HEK293 (cell line): ENCODE measurements around the gene ATXN7.

ENCODE experiments used
- SALL2 ChIP-seq: fragments of 450-650 bp; formaldehyde crosslinking; IDR thresholded peaks from 2 replicates; pipeline ENCODE4 v1.5.0; 2017; ENCODE audit warnings: missing biosample characterization, mild to moderate bottlenecking, missing genetic modification characterization, borderline replicate concordance
- ZBTB1 ChIP-seq: fragments of 450-650 bp; formaldehyde crosslinking; IDR thresholded peaks from 2 replicates; pipeline ENCODE4 v1.5.1; 2016; ENCODE audit warnings: missing biosample characterization, missing genetic modification characterization
- ZBTB8A ChIP-seq: fragments of 450-650 bp; formaldehyde crosslinking; IDR thresholded peaks from 2 replicates; pipeline ENCODE4 v1.5.1; 2016; ENCODE audit warnings: missing biosample characterization, missing genetic modification characterization
- ZFP37 ChIP-seq: fragments of 450-650 bp; formaldehyde crosslinking; IDR thresholded peaks from 2 replicates; pipeline ENCODE4 v1.5.1; 2016; ENCODE audit warnings: missing biosample characterization, missing genetic modification characterization
- ZNF175 ChIP-seq: fragments of 450-650 bp; formaldehyde crosslinking; IDR thresholded peaks from 2 replicates; pipeline ENCODE4 v1.5.1; 2016; ENCODE audit warnings: missing biosample characterization, missing genetic modification characterization
- ZNF19 ChIP-seq: fragments of 450-650 bp; formaldehyde crosslinking; IDR thresholded peaks from 2 replicates; pipeline ENCODE4; 2016; ENCODE audit warnings: missing biosample characterization, missing genetic modification characterization, low read depth
- ZNF302 ChIP-seq: fragments of 450-650 bp; formaldehyde crosslinking; IDR thresholded peaks from 2 replicates; pipeline ENCODE4 v1.5.1; 2016; ENCODE audit warnings: missing biosample characterization, missing genetic modification characterization, low read depth
- ZNF843 ChIP-seq: fragments of 450-650 bp; formaldehyde crosslinking; IDR thresholded peaks from 2 replicates; pipeline ENCODE4 v1.5.1; 2016; ENCODE audit warnings: missing biosample characterization, missing genetic modification characterization
- ZSCAN23 ChIP-seq: fragments of 450-650 bp; formaldehyde crosslinking; IDR thresholded peaks from 2 replicates; pipeline ENCODE4 v1.5.1; 2016; ENCODE audit warnings: missing biosample characterization, missing genetic modification characterization
- TF ChIP-seq, protein P1 (sequence below): fragments of 450-650 bp; formaldehyde crosslinking; IDR thresholded peaks from 2 replicates; pipeline ENCODE4 v1.5.1; 2016; ENCODE audit warnings: missing biosample characterization, missing genetic modification characterization
- TF ChIP-seq, protein P2 (sequence below): fragments of 450-650 bp; formaldehyde crosslinking; IDR thresholded peaks from 2 replicates; pipeline ENCODE4 v1.5.1; 2016; ENCODE audit warnings: missing biosample characterization, missing genetic modification characterization, low read depth
- TF ChIP-seq, protein P3 (sequence below): fragments of 450-650 bp; formaldehyde crosslinking; IDR thresholded peaks from 2 replicates; pipeline ENCODE4 v1.5.1; 2016; ENCODE audit warnings: missing biosample characterization, missing genetic modification characterization

DNA sequence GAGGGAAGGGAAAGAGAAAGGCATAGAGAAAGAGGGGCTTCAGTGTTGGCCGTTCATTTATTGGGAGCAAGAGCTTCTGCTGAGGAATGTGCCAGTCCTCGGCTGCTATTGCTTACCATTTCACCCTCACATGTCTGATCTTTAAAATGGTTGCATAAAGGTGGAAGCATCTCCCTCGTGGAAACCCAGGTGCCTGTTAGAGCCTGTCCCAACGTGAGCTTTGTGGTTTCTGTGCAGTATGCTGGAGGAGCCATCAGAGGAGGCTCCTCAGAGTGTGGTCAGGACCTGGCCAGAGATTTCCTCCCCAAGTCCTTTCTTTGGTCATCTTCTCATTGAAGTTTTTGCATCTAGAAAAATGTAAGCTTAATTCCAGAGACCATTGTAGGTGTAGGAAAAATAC is 125.3 kb downstream of the ATXN7 start:
- TF ChIP-seq, protein P1, sequence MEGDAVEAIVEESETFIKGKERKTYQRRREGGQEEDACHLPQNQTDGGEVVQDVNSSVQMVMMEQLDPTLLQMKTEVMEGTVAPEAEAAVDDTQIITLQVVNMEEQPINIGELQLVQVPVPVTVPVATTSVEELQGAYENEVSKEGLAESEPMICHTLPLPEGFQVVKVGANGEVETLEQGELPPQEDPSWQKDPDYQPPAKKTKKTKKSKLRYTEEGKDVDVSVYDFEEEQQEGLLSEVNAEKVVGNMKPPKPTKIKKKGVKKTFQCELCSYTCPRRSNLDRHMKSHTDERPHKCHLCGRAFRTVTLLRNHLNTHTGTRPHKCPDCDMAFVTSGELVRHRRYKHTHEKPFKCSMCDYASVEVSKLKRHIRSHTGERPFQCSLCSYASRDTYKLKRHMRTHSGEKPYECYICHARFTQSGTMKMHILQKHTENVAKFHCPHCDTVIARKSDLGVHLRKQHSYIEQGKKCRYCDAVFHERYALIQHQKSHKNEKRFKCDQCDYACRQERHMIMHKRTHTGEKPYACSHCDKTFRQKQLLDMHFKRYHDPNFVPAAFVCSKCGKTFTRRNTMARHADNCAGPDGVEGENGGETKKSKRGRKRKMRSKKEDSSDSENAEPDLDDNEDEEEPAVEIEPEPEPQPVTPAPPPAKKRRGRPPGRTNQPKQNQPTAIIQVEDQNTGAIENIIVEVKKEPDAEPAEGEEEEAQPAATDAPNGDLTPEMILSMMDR (tag by site-specific recombination), result no peak
- TF ChIP-seq ZNF302 (tag by site-specific recombination) (no peak), ZFP37 (tag by site-specific recombination) (no peak), ZNF175 (tag by site-specific recombination) (no peak), ZNF843 (tag by site-specific recombination) (no peak), ZBTB8A (tag by site-specific recombination) (no peak), ZBTB1 (no peak), SALL2 (no peak), ZNF19 (tag by site-specific recombination) (no peak), ZSCAN23 (no peak)
- TF ChIP-seq, protein P2, sequence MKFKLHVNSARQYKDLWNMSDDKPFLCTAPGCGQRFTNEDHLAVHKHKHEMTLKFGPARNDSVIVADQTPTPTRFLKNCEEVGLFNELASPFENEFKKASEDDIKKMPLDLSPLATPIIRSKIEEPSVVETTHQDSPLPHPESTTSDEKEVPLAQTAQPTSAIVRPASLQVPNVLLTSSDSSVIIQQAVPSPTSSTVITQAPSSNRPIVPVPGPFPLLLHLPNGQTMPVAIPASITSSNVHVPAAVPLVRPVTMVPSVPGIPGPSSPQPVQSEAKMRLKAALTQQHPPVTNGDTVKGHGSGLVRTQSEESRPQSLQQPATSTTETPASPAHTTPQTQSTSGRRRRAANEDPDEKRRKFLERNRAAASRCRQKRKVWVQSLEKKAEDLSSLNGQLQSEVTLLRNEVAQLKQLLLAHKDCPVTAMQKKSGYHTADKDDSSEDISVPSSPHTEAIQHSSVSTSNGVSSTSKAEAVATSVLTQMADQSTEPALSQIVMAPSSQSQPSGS (tag by site-specific recombination), result no peak
- TF ChIP-seq, protein P3, sequence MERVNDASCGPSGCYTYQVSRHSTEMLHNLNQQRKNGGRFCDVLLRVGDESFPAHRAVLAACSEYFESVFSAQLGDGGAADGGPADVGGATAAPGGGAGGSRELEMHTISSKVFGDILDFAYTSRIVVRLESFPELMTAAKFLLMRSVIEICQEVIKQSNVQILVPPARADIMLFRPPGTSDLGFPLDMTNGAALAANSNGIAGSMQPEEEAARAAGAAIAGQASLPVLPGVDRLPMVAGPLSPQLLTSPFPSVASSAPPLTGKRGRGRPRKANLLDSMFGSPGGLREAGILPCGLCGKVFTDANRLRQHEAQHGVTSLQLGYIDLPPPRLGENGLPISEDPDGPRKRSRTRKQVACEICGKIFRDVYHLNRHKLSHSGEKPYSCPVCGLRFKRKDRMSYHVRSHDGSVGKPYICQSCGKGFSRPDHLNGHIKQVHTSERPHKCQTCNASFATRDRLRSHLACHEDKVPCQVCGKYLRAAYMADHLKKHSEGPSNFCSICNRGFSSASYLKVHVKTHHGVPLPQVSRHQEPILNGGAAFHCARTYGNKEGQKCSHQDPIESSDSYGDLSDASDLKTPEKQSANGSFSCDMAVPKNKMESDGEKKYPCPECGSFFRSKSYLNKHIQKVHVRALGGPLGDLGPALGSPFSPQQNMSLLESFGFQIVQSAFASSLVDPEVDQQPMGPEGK, result no peak
